SK-N-MC (cell line): ENCODE measurements around the gene ZNF181.

Experiments used
- EZH2 ChIP-seq: fragments of 200-600 bp; sonication (generic); IDR thresholded peaks from one replicate; pipeline ENCODE4 v1.6.1; 2017; ENCODE audit warnings: antibody characterized with exemption
- POLR2AphosphoS5 ChIP-seq: IDR thresholded peaks from 2 replicates; pipeline ENCODE4 v1.6.1; 2012; ENCODE audit warnings: mild to moderate bottlenecking, low read depth, low read length, borderline replicate concordance

GRCh38 chr19:34774857-34775256, 40.8 kb downstream of the ZNF181 start:
- TF ChIP-seq EZH2 (no peak), POLR2AphosphoS5 (no peak)
